Right forelimb (tissue), 1 donor: Measurements from ENCODE around the gene ANKRD45.
A peak's percentile ranks its signal among the peaks of the same experiment; 100 is the strongest.
"Not testable (repeated sequence)": the region's sequence is repeated elsewhere in the genome, so short reads cannot be mapped to it uniquely, and the experiment has no call there.

Experiments
- DNase-seq: peaks from one replicate; pipeline ENCODE4 v3.0.0-alpha.2; 2018

Gene ANKRD45

GRCh38 chr1:173669491-173669941 lies at the start of gene ANKRD45:
Gene ANKRD45, minus strand, starts transcription at chr1:173669851. Its CDS starts 10,433 bp downstream, at chr1:173659418.
- peak; percentile 73 for DNase-seq

- DNase-seq, result no peak
Measured at GRCh38 chr1:173717238-173717637, 47.6 kb upstream of the ANKRD45 start.

GRCh38 chr1:173715538-173715844 lies 45.8 kb upstream of the ANKRD45 start:
- no peak for DNase-seq

- peak; percentile 87 for DNase-seq
Measured at GRCh38 chr1:173714759-173715537, 45.3 kb upstream of the ANKRD45 start, which contains the start of gene KLHL20. Gene KLHL20, plus strand, starts transcription at chr1:173714981. Its CDS starts 1,063 bp downstream, at chr1:173716044.

- no peak for DNase-seq
Measured at GRCh38 chr1:173714441-173714758, 44.7 kb upstream of the ANKRD45 start.

- DNase-seq, result no peak
Measured at GRCh38 chr1:173708787-173709186, 39.1 kb upstream of the ANKRD45 start.

- no peak for DNase-seq
Measured at GRCh38 chr1:173705117-173705516, 35.5 kb upstream of the ANKRD45 start.

GRCh38 chr1:173702736-173703135 lies 33.1 kb upstream of the ANKRD45 start:
- no peak for DNase-seq

GRCh38 chr1:173701299-173701698 lies 31.6 kb upstream of the ANKRD45 start:
- DNase-seq, result not testable (repeated sequence)

GRCh38 chr1:173693238-173693637 lies 23.6 kb upstream of the ANKRD45 start:
- no peak for DNase-seq

GRCh38 chr1:173688300-173688699 lies 18.6 kb upstream of the ANKRD45 start:
- no peak for DNase-seq

- not testable (repeated sequence) for DNase-seq
Measured at GRCh38 chr1:173685121-173685520, 15.5 kb upstream of the ANKRD45 start.

GRCh38 chr1:173683838-173684237 lies 14.2 kb upstream of the ANKRD45 start:
- DNase-seq, result not testable (repeated sequence)

GRCh38 chr1:173682184-173682583 lies 12.5 kb upstream of the ANKRD45 start:
- no peak for DNase-seq

- DNase-seq, result not testable (repeated sequence)
Measured at GRCh38 chr1:173680152-173680551, 10.5 kb upstream of the ANKRD45 start.

- DNase-seq, result not testable (repeated sequence)
Measured at GRCh38 chr1:173674496-173674895, 4.8 kb upstream of the ANKRD45 start.

GRCh38 chr1:173666646-173667045 lies 3.0 kb downstream of the ANKRD45 start:
- DNase-seq, result no peak

GRCh38 chr1:173663159-173663558 lies 6.5 kb downstream of the ANKRD45 start:
- no peak for DNase-seq

- DNase-seq, result no peak
Measured at GRCh38 chr1:173661763-173662162, 7.9 kb downstream of the ANKRD45 start.

GRCh38 chr1:173661271-173661670 lies 8.4 kb downstream of the ANKRD45 start:
- no peak for DNase-seq

GRCh38 chr1:173660306-173660705 lies 9.3 kb downstream of the ANKRD45 start:
- DNase-seq, result no peak

- DNase-seq, result no peak
Measured at GRCh38 chr1:173648880-173649605, 20.6 kb downstream of the ANKRD45 start.

GRCh38 chr1:173646656-173647055 lies 23.0 kb downstream of the ANKRD45 start:
- DNase-seq, result no peak

GRCh38 chr1:173642450-173643139 lies 27.1 kb downstream of the ANKRD45 start:
- DNase-seq, result not testable (repeated sequence)
